ENCODE results near the gene RPL18. TPM values are rescaled to one million over a fixed set of nuclear protein-coding genes. Genes with fewer than 3 reads are reported as not detected.

The RPL18 gene
- total and polyA plus RNA-seq, 9 of the 15 experiments (the other 6 are each of a cell fraction or from before 2014, with no cell fraction given) = 312 to 2,635 (median 1,653) TPM

GRCh38 chr19:48614436-48615230 is 4.3 kb downstream of the RPL18 start, which contains the start of gene FAM83E (continued):
- TF ChIP-seq REST (IDR thresholded peaks at IDR 0.05; ENCODE audit: borderline replicate concordance) (0 out of 2 replicates have a peak, but pooled peaks have one; percentile 8), REST (CRISPR knock-in tag; IDR thresholded peaks at IDR 0.05; ENCODE audit: low read depth) (no peak), RB1 (IDR thresholded peaks at IDR 0.05; ENCODE audit: low read depth) (peak; percentile 19; the same call in 1 of the 2 replicates), ZNF444 (CRISPR knock-in tag; IDR thresholded peaks at IDR 0.05) (peak; percentile 64; the same call in 1 of the 2 replicates), VEZF1 (CRISPR knock-in tag; IDR thresholded peaks at IDR 0.05) (peak; percentile 56), RBM22 (IDR thresholded peaks at IDR 0.05; ENCODE audit: low read depth, low read length, poor library complexity, severe bottlenecking) (peak; percentile 64), MAZ (CRISPR knock-in tag; conservative IDR thresholded peaks at IDR 0.05 in 1 of 2, IDR thresholded peaks at IDR 0.05 in 1 of 2) (peak; percentile 17 to 50; a peak in 1 of 4 replicates), NRF1 (conservative IDR thresholded peaks at IDR 0.05 in 1 of 2, IDR thresholded peaks at IDR 0.05 in 1 of 2) (no peak), HNRNPUL1 (IDR thresholded peaks at IDR 0.05; ENCODE audit: low read length) (no peak), SIRT6 (IDR thresholded peaks at IDR 0.05; ENCODE audit: low read depth, low read length) (peak; percentile 89), THRB (CRISPR knock-in tag; conservative IDR thresholded peaks at IDR 0.05) (peak; percentile 10; the same call in 1 of the 2 replicates), HDAC1 (IDR thresholded peaks at IDR 0.05) (no peak), THRAP3 (IDR thresholded peaks at IDR 0.05; ENCODE audit: borderline replicate concordance) (0 out of 2 replicates have a peak, but pooled peaks have one; percentile 57), ZNF830 (CRISPR knock-in tag; IDR thresholded peaks at IDR 0.05) (peak; percentile 30; the same call in 1 of the 2 replicates)

Measured in K562 (cell line).